ENCODE results near the gene CEACAM1.
"Not testable (repeated sequence)": the region's sequence is repeated elsewhere in the genome, so short reads cannot be mapped to it uniquely, and the experiment has no call there.

CEACAM1 gene

GRCh38 chr19:42487798-42488178 is 40.5 kb downstream of the CEACAM1 start:
- TF ChIP-seq CTCF (IDR thresholded peaks at IDR 0.05; ENCODE audit: low read depth, low read length, missing control alignments): no peak
- DNase-seq (ENCODE audit: low read depth): no peak
- no peak overlapping the region for H3K4me3 ChIP-seq (ENCODE audit: low read depth, low read length)
- in situ Hi-C loops (cut with HindIII; ENCODE audit: low sequenced_read_pairs): no loop called here

GRCh38 chr19:42487032-42487797 is 41.1 kb downstream of the CEACAM1 start:
- no peak for TF ChIP-seq CTCF (IDR thresholded peaks at IDR 0.05; ENCODE audit: low read depth, low read length, missing control alignments)
- in situ Hi-C loops (cut with HindIII; ENCODE audit: low sequenced_read_pairs): no loop called here
- H3K4me3 ChIP-seq (ENCODE audit: low read depth, low read length): no peak overlapping the region
- no peak for DNase-seq (ENCODE audit: low read depth)

GRCh38 chr19:42485036-42485435 is 43.2 kb downstream of the CEACAM1 start:
- H3K4me3 ChIP-seq (ENCODE audit: low read depth, low read length); in situ Hi-C loops (cut with HindIII; ENCODE audit: low sequenced_read_pairs); DNase-seq (ENCODE audit: low read depth): not testable (repeated sequence)

GRCh38 chr19:42480335-42481095 is 47.8 kb downstream of the CEACAM1 start:
- no peak for TF ChIP-seq CTCF (IDR thresholded peaks at IDR 0.05; ENCODE audit: low read depth, low read length, missing control alignments)
- no peak for DNase-seq (ENCODE audit: low read depth)

GRCh38 chr19:42479736-42480135 is 48.5 kb downstream of the CEACAM1 start:
- DNase-seq (ENCODE audit: low read depth): no peak
- TF ChIP-seq CTCF (IDR thresholded peaks at IDR 0.05; ENCODE audit: low read depth, low read length, missing control alignments): no peak
- H3K4me3 ChIP-seq (ENCODE audit: low read depth, low read length): no peak overlapping the region
- in situ Hi-C loops (cut with HindIII; ENCODE audit: low sequenced_read_pairs): no loop called here

More at GRCh38 chr19:42480335-42481095, 47.8 kb downstream of the CEACAM1 start:
- in situ Hi-C loops (cut with HindIII; ENCODE audit: low sequenced_read_pairs): no loop called here
- H3K4me3 ChIP-seq (ENCODE audit: low read depth, low read length): no peak overlapping the region

GRCh38 chr19:42478765-42479311 is 49.4 kb downstream of the CEACAM1 start:
- no peak for DNase-seq (ENCODE audit: low read depth)
- no peak overlapping the region for H3K4me3 ChIP-seq (ENCODE audit: low read depth, low read length)
- TF ChIP-seq CTCF (IDR thresholded peaks at IDR 0.05; ENCODE audit: low read depth, low read length, missing control alignments): no peak
- in situ Hi-C loops (cut with HindIII; ENCODE audit: low sequenced_read_pairs): no loop called here

- no peak for TF ChIP-seq CTCF (IDR thresholded peaks at IDR 0.05; ENCODE audit: low read depth, low read length, missing control alignments)
- H3K4me3 ChIP-seq (ENCODE audit: low read depth, low read length): no peak overlapping the region
- no peak for DNase-seq (ENCODE audit: low read depth)
- in situ Hi-C loops (cut with HindIII; ENCODE audit: low sequenced_read_pairs): no loop called here
Observed at GRCh38 chr19:42477933-42478332, 50.3 kb downstream of the CEACAM1 start.

Measured in astrocyte of the cerebellum (primary cell).